ENCODE measurements around the gene PACS1.

- TF ChIP-seq POLR2AphosphoS5 (IDR thresholded peaks at IDR 0.05; ENCODE audit: low read depth, low read length) (no peak), SMC3 (IDR thresholded peaks at IDR 0.05; ENCODE audit: low read depth, low read length) (no peak)
Measured at GRCh38 chr11:66151273-66151672, 81.2 kb downstream of the PACS1 start.

All from SK-N-SH (cell line).